ENCODE data around the gene TBC1D30.
"Not testable (repeated sequence)": the region's sequence is repeated elsewhere in the genome, so short reads cannot be mapped to it uniquely, and the experiment has no call there.

The TBC1D30 gene

GRCh38 chr12:64824500-64825142 is at the start of gene TBC1D30:
TSS of gene TBC1D30 (plus strand) at chr12:64824647. CDS start at chr12:64824880, 233 bp downstream.
- TF ChIP-seq POLR2A (IDR thresholded peaks at IDR 0.05; ENCODE audit: low read depth, low read length) = no peak
- no peak for DNase-seq (ENCODE audit: insufficient read length, low spot score)
- FAIRE-seq = no peak

- not testable (repeated sequence) for DNase-seq (ENCODE audit: insufficient read length, low spot score); FAIRE-seq
Measured at GRCh38 chr12:64775147-64775736, 49.2 kb upstream of the TBC1D30 start.

DNA sequence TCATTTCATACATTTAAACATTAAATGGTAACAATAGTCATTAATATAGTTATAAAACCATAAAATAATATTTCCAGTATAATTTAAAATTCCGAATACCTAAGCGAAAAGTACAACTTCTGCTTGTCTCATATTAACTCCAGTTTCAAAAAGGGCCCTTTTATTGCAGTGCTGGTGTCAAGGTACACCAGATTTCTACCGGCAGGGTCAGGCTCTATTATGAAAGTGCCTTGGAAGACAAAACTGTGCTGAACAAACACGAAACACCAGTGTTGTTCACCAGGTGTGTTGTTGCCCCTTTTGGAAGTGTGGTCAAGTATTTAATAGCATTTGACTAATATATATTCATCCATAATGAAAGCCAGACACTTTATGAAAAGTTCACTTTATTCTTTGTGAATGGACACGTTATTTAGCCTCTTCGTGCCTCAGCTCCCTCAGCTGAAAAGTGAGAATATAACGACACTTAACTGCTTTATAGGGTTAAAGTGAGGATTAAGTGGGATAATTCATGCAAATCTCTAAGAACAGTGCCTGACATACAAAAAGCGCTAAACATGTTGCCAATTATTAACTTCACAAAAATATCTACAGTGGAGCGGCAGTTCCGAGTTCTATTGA is 45.0 kb upstream of the TBC1D30 start:
- DNase-seq (ENCODE audit: insufficient read length, low spot score) (no peak), FAIRE-seq (no peak)
- TF ChIP-seq POLR2A (IDR thresholded peaks at IDR 0.05; ENCODE audit: low read depth, low read length) = no peak

DNA sequence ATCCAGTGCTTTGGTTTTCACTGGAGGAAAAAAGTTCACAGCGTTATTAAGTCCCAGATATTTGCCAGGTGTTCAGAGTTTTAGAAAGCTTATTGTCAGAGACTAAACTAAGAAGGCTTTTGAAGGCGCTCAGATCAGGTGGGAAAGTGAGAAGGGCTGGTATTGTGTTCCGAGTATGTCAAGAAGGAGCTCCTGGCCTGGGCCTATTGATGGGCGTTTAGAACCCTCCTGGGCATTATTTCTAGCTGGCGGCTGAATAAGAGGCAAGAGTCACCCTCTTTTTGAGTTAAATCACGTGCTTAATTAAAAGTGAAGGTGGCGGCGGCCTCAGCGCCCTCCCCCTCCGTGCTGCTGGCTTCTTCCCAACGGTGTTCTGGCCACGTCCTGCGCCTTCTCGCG is 44.3 kb upstream of the TBC1D30 start:
- no peak for TF ChIP-seq POLR2A (IDR thresholded peaks at IDR 0.05; ENCODE audit: low read depth, low read length)
- DNase-seq (ENCODE audit: insufficient read length, low spot score) (no peak), FAIRE-seq (no peak)

- FAIRE-seq (no peak), DNase-seq (ENCODE audit: insufficient read length, low spot score) (no peak)
- no peak for TF ChIP-seq POLR2A (IDR thresholded peaks at IDR 0.05; ENCODE audit: low read depth, low read length)
Measured at GRCh38 chr12:64780531-64781279, 43.7 kb upstream of the TBC1D30 start.

DNA sequence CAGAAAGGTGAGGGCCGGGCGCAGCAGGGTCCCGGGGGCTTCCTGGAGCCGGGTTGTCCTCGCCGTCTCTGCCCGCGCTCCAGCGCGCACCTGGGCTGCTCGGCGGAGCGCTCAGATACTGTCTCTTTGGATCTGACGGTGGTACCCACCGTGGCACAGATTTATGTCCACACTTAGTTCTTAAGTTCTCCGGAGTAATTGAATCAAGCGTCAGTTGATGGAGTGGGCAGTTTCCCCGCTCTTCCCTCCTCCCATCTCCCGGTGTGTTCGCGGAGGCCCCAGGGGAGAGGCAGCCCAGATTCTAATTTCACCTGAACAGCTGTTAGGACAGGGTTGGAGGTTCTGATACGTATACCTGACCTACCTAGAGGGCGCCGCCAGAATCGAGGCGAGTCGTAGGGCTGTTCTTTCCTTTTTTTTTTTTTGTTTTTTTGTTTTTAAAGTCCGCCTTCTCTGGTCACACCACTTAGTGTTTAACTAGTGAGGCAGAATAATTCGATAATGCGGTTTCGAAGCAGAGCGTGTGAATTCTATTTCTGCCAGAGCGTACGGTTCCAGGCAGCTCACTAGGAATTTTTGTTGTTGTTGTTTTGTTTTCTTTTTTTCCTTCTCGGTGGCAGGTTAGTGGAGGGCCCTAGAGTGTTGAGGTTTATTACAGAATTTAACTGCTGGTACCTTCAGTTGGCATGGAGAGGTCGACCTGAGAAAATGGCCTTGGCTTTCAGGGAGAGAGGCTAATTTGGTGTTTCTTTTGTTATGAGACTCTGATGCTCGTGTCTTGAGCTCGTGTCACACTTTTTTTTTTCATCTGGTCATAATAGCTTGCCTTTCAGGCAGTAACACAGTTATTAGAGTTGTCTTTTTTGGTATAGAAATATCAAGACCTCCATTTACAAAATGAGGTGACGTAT is 42.9 kb upstream of the TBC1D30 start:
- DNase-seq (ENCODE audit: insufficient read length, low spot score) (no peak), FAIRE-seq (no peak)
- no peak for TF ChIP-seq POLR2A (IDR thresholded peaks at IDR 0.05; ENCODE audit: low read depth, low read length)

DNA sequence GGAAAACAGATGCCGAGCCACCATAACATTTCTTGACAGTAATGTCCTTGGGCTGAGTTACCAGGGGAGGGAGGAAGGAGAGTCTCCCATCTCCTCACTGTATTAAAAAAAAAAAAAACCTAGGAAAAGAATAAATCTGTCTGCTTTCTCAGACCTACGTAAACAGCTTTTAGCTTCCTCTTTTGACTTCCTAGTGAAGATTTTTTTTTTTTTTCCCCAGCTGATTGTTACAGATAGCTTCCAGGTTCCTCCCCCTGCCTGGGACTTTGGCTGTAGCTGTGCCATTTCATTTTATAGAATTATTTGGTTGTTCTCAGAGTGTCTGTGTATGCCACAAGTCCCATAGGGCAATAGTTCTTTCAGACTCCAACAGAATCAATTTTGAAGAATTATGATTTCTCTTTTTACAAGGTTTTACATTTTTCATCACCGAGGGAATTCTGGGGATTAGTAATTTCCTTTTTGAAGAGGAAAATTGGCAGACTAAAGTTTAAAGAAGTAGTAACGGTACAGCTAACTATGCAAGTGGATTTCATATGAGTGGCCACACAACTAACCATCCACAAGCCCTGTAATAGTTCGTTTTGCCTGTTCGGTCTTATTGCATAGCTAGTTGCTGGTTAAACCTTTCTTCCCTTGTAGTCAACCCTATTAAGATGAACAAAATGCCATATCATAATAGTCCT is 42.1 kb upstream of the TBC1D30 start:
- no peak for TF ChIP-seq POLR2A (IDR thresholded peaks at IDR 0.05; ENCODE audit: low read depth, low read length)
- DNase-seq (ENCODE audit: insufficient read length, low spot score) = no peak
- no peak for FAIRE-seq

DNA sequence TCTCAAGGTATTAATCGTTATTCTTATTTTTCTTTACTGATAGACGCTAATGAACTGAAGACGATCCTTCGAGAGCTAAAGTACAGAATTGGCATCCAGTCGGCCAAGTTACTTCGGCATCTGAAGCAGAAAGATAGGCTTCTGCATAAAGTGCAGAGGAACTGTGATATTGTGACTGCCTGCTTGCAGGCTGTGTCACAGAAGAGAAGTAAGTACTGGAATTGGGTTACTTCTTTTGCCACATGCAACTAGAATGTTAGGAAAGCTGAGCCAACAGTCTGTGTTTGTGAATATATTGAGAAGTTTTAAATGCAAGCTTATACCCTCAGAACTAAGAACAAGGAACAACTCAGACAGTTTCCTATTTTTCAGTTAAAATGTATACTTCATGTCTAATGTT is 38.6 kb upstream of the TBC1D30 start:
- DNase-seq (ENCODE audit: insufficient read length, low spot score) (no peak), FAIRE-seq (no peak)
- TF ChIP-seq POLR2A (IDR thresholded peaks at IDR 0.05; ENCODE audit: low read depth, low read length) = no peak

GRCh38 chr12:64790166-64790565 is 34.3 kb upstream of the TBC1D30 start:
- FAIRE-seq = no peak
- no peak for TF ChIP-seq POLR2A (IDR thresholded peaks at IDR 0.05; ENCODE audit: low read depth, low read length)
- DNase-seq (ENCODE audit: insufficient read length, low spot score) = no peak

GRCh38 chr12:64791036-64791435 is 33.4 kb upstream of the TBC1D30 start:
- no peak for FAIRE-seq

GRCh38 chr12:64792128-64792527 is 32.3 kb upstream of the TBC1D30 start:
- TF ChIP-seq POLR2A (IDR thresholded peaks at IDR 0.05; ENCODE audit: low read depth, low read length) = no peak
- FAIRE-seq (no peak), DNase-seq (ENCODE audit: insufficient read length, low spot score) (no peak)

More at GRCh38 chr12:64791036-64791435, 33.4 kb upstream of the TBC1D30 start:
- no peak for TF ChIP-seq POLR2A (IDR thresholded peaks at IDR 0.05; ENCODE audit: low read depth, low read length)
- DNase-seq (ENCODE audit: insufficient read length, low spot score) = no peak

- FAIRE-seq = no peak
- TF ChIP-seq POLR2A (IDR thresholded peaks at IDR 0.05; ENCODE audit: low read depth, low read length) = no peak
- no peak for DNase-seq (ENCODE audit: insufficient read length, low spot score)
Measured at GRCh38 chr12:64793610-64794009, 30.8 kb upstream of the TBC1D30 start.

GRCh38 chr12:64794305-64794704 is 30.1 kb upstream of the TBC1D30 start:
- TF ChIP-seq POLR2A (IDR thresholded peaks at IDR 0.05; ENCODE audit: low read depth, low read length) = no peak
- FAIRE-seq = no peak
- no peak for DNase-seq (ENCODE audit: insufficient read length, low spot score)
